ENCODE results near the gene LCE1B.

DNA sequence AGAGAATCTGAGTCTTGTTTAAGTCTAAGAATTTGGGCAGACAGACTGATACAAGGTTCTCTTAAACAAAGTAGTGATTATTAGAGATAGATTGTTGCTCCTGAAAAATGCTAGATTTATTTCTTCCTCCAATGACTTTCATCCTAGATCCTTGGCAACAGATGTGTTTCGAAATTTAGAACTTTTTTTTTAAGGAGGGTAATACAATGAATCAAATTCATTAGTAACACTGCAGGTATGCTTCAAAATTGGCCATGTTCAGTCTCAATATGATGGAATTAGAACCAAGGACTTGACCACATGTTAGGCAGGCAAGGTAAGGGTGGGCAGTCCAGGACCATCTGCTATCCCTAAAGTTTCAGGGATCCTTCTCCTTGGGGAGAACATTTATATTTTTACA is 41.4 kb upstream of the LCE1B start:
- TF ChIP-seq, protein P1, sequence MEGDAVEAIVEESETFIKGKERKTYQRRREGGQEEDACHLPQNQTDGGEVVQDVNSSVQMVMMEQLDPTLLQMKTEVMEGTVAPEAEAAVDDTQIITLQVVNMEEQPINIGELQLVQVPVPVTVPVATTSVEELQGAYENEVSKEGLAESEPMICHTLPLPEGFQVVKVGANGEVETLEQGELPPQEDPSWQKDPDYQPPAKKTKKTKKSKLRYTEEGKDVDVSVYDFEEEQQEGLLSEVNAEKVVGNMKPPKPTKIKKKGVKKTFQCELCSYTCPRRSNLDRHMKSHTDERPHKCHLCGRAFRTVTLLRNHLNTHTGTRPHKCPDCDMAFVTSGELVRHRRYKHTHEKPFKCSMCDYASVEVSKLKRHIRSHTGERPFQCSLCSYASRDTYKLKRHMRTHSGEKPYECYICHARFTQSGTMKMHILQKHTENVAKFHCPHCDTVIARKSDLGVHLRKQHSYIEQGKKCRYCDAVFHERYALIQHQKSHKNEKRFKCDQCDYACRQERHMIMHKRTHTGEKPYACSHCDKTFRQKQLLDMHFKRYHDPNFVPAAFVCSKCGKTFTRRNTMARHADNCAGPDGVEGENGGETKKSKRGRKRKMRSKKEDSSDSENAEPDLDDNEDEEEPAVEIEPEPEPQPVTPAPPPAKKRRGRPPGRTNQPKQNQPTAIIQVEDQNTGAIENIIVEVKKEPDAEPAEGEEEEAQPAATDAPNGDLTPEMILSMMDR (IDR thresholded peaks at IDR 0.05; ENCODE audit: low read depth, low read length, poor library complexity, severe bottlenecking) = no peak
- no peak for TF ChIP-seq EZH2phosphoT487 (IDR thresholded peaks at IDR 0.05; ENCODE audit: borderline replicate concordance, low read length)

All from DOHH2 (cell line).